K562 (cell line): ENCODE data around the gene PHYKPL. TPM values are rescaled to one million over a fixed set of nuclear protein-coding genes. Genes with fewer than 3 reads are reported as not detected.

ENCODE experiments used
- ATAC-seq: fragments of 200-7000 bp; cut with Tn5 transposase; 3 replicates; pipeline ENCODE4 v1.9.1; 2020; ENCODE audit warnings: moderate library complexity
- BruUV-seq: library from RNA; stranded (reverse); fragments of 400-500 nt; replicated peaks from 2 replicates; lab custom pipeline; 2021; lab: Mats Ljungman, UMichigan
- CTCF ChIA-PET: fragments of 300-600 bp; formaldehyde crosslinking; extraction: SDS; loops from one replicate; lab custom pipeline; 2021; ENCODE audit warnings: low intra/inter-chr PET ratio; lab: Yijun Ruan, JAX
- POLR2A ChIA-PET: fragments of 300-600, 350-650 bp; sonication (Branson Sonifier 250); formaldehyde crosslinking; extraction: SDS; loops from one replicate; lab custom pipeline; 2021; ENCODE audit warnings: antibody characterized with exemption, inconsistent platforms; lab: Yijun Ruan, JAX
- DNase-seq, 4 experiments: peaks; one replicate each; pipeline versions ENCODE4 v3.0.0 to v3.0.0-alpha.2; 2011 to 2018; ENCODE audit warnings: low spot score in 3 of 4, mixed read lengths in 3 of 4; ENCODE audit errors: extremely low read depth in 1 of 4
- FAIRE-seq: peaks from 2 replicates; lab custom pipeline; 2011; peaks lifted over from hg19 to GRCh38; lab: Jason Lieb, UNC
- H2AFZ ChIP-seq: 2 replicates; pipeline ENCODE4 v1.6.0; 2011; ENCODE audit warnings: low read depth, low read length, control low read depth, inconsistent platforms
- H3K27ac ChIP-seq: fragments of 200-600 bp; 3 replicates; pipeline ENCODE4 v1.8.0; 2011; ENCODE audit warnings: low read depth, mild to moderate bottlenecking, control low read depth, inconsistent platforms, low read length, moderate library complexity, mixed read lengths; ENCODE audit errors: extremely low read depth
- H3K27me3 ChIP-seq, 2 experiments: fragments of 300-600 bp in 1 of 2; 2 replicates in 1 of 2; 3 replicates in 1 of 2; pipeline versions ENCODE4 v1.6.0 to v1.8.0; 2011; ENCODE audit warnings: inconsistent platforms in 2 of 2, low read length in 2 of 2, mild to moderate bottlenecking in 1 of 2, mixed read lengths in 1 of 2, moderate library complexity in 1 of 2; ENCODE audit not compliant: control insufficient read depth in 2 of 2, insufficient read depth in 2 of 2
- H3K36me3 ChIP-seq: fragments of 300-600 bp; 3 replicates; pipeline ENCODE4 v1.8.0; 2011; ENCODE audit warnings: mild to moderate bottlenecking, low read length, inconsistent platforms; ENCODE audit not compliant: control insufficient read depth, insufficient read depth
- H3K4me1 ChIP-seq, 2 experiments: fragments of 200-600 bp in 1 of 2; replicated peaks in 1 of 2; 2 replicates in 1 of 2; 3 replicates in 1 of 2; pipeline versions ENCODE4 v1.5.1 to v1.8.0; 2011; ENCODE audit warnings: inconsistent platforms in 2 of 2, low read length in 2 of 2, mild to moderate bottlenecking in 1 of 2, mixed read lengths in 1 of 2, moderate library complexity in 1 of 2; ENCODE audit not compliant: control insufficient read depth in 2 of 2, insufficient read depth in 2 of 2
- H3K4me2 ChIP-seq: 2 replicates; pipeline ENCODE4 v1.6.1; 2011; ENCODE audit warnings: low read length, control low read depth, inconsistent platforms, mixed read lengths; ENCODE audit not compliant: insufficient read depth
- H3K4me3 ChIP-seq: fragments of 200-600 bp; sonication (generic), shearing (Covaris generic); 2 replicates; pipeline ENCODE4 v1.5.1; 2016; ENCODE audit warnings: control low read depth, inconsistent platforms
- H3K79me2 ChIP-seq: fragments of 200-600 bp; 3 replicates; pipeline ENCODE4 v1.8.0; 2011; ENCODE audit warnings: low read length, inconsistent platforms; ENCODE audit not compliant: control insufficient read depth, insufficient read depth
- H3K9ac ChIP-seq, 2 experiments: 2 replicates each; pipeline versions ENCODE4 v1.6.0 to v1.6.1; 2011; ENCODE audit warnings: low read depth in 2 of 2, low read length in 2 of 2, control low read depth in 1 of 2, inconsistent platforms in 1 of 2, mild to moderate bottlenecking in 1 of 2, mixed read lengths in 1 of 2; ENCODE audit not compliant: insufficient read depth in 1 of 2
- H3K9me1 ChIP-seq: one replicate; pipeline ENCODE4 v1.6.0; 2011; ENCODE audit warnings: inconsistent platforms, mild to moderate bottlenecking, low read length, moderate library complexity; ENCODE audit not compliant: control insufficient read depth, insufficient read depth
- H3K9me3 ChIP-seq: replicated peaks from 2 replicates; pipeline ENCODE4 v1.5.1; 2011; ENCODE audit warnings: low read depth, low read length, inconsistent platforms; ENCODE audit not compliant: control insufficient read depth, insufficient read depth
- H4K20me1 ChIP-seq: replicated peaks from 2 replicates; pipeline ENCODE4 v1.6.1; 2011; ENCODE audit warnings: low read length, inconsistent platforms, mixed read lengths; ENCODE audit not compliant: control insufficient read depth, insufficient read depth
- POLR2G ChIP-seq: fragments of 200-400 bp; formaldehyde crosslinking; IDR thresholded peaks from 2 replicates; pipeline ENCODE4 v1.6.1; 2017; ENCODE audit warnings: low read depth, mild to moderate bottlenecking, antibody characterized with exemption, low read length, moderate library complexity
- RBFOX2 ChIP-seq: fragments of 200-400 bp; formaldehyde crosslinking; IDR thresholded peaks from 2 replicates; pipeline ENCODE4 v1.6.1; 2017; ENCODE audit warnings: low read depth, mild to moderate bottlenecking, low read length, moderate library complexity
- SRF ChIP-seq, 2 experiments: fragments of 250-450, 450-650 bp in 1 of 2; sonication (Bioruptor Pico) in 1 of 2; sonication (generic) in 1 of 2; formaldehyde crosslinking; IDR thresholded peaks; 2 replicates each; pipeline versions ENCODE4 v1.5.0 to v1.5.1; 2020 to 2022; ENCODE audit warnings: mild to moderate bottlenecking in 1 of 2, missing genetic modification reagents in 1 of 2
- TFAP4 ChIP-seq: sonication (generic); formaldehyde crosslinking; IDR thresholded peaks from 2 replicates; pipeline ENCODE4 v1.8.0; 2022; ENCODE audit warnings: missing genetic modification reagents, mild to moderate bottlenecking, moderate library complexity, borderline replicate concordance
- TRIM28 ChIP-seq: fragments of 450-650 bp; IDR thresholded peaks from 2 replicates; pipeline ENCODE4 v1.6.1; 2017
- ZBTB2 ChIP-seq: fragments of 450-650 bp; IDR thresholded peaks from 2 replicates; pipeline ENCODE4 v1.6.1; 2016; ENCODE audit warnings: antibody characterized with exemption
- WGBS: fragments of 100-300 bp; shearing (Covaris generic); methylation state at CpG from one replicate; pipeline ENCODE4 v1.1.6; 2016; ENCODE audit warnings: low coverage, mixed read lengths; ENCODE audit not compliant: insufficient coverage; ENCODE audit errors: missing lambda C conversion rate; 5-methylcytosine and 5-hydroxymethylcytosine counted together
- in situ Hi-C: fragments of 300-500 bp; cut with MboI; formaldehyde crosslinking; loops from 4 replicates; pipeline ENCODE4 v1.15.0; 2018; ENCODE audit warnings: inconsistent platforms, mixed read lengths
- intact Hi-C: fragments of 100-400 bp; cut with micrococcal nuclease; formaldehyde crosslinking; loops from 2 replicates; pipeline ENCODE4 v1.14.2; 2022
- polyA plus RNA-seq, 8 experiments: library from polyadenylated mRNA; depleted of rRNA in 4 of 8; stranded (reverse) in 5 of 8; unstranded in 3 of 8; fragments of >200 nt; fragmentation: Nextera tagmentation in 2 of 8; fragmentation: Illumina TruSeq in 1 of 8; extraction: Ambion mirVana in 2 of 8; extraction: Trizol in 1 of 8; gene quantifications; 2 replicates each; pipeline versions ENCODE4 v1.2.1 to v1.2.3, GENCODE V29; 2011 to 2014; ENCODE audit warnings: inconsistent platforms in 1 of 8, missing spikeins in 1 of 8
- total RNA-seq, 7 experiments: library from RNA; depleted of rRNA in 6 of 7; stranded (reverse); fragments of >200 nt in 6 of 7; fragmentation: Illumina TruSeq in 2 of 7; extraction: Trizol in 2 of 7; gene quantifications; 2 replicates each; pipeline versions ENCODE4 v1.2.1 to v1.2.3, GENCODE V29; 2011 to 2021; ENCODE audit warnings: low replicate concordance in 1 of 7

Gene PHYKPL
- total and polyA plus RNA-seq, 9 of the 15 experiments (the other 6 are each of a cell fraction or from before 2014, with no cell fraction given) = 4.7 to 34.7 (median 18.6) TPM

- Histone ChIP-seq H3K9me1 (peaks cover 5% of the 10 kb centered on the region), H3K27ac (no peak overlapping the region), H3K27me3 (no peaks in the 10 kb centered on the region), H3K9me3 (no peaks in the 10 kb centered on the region), H3K4me2 (no peak overlapping the region), H3K36me3 (peaks cover 80% of the 10 kb centered on the region; the same call in 2 of the 3 replicates), H2AFZ (no peak overlapping the region), H3K4me1 (peaks cover 7 to 19% of the 10 kb centered on the region in 2 experiments; a peak in 3 of 5 replicates), H3K4me3 (no peak overlapping the region), H3K79me2 (no peaks in the 10 kb centered on the region), H3K9ac (no peak overlapping the region), H4K20me1 (peaks cover 11% of the 10 kb centered on the region)
- in situ Hi-C loops = no loop called here
- POLR2A ChIA-PET = no interaction called here
- ATAC-seq (no peak), FAIRE-seq (no peak), DNase-seq (no peak)
- TF ChIP-seq POLR2G (0 out of 2 replicates have a peak, but pooled peaks have one; percentile 30), TRIM28 (no peak), TFAP4 (CRISPR knock-in tag) (no peak), SRF (CRISPR knock-in tag; IDR thresholded peaks at IDR 0.05) (no peak), ZBTB2 (no peak), RBFOX2 (0 out of 2 replicates have a peak, but pooled peaks have one; percentile 22)
- 70% methylated on average over 5 of the region's 5 CpGs for WGBS
- intact Hi-C loops = no loop called here
- BruUV-seq = no TSS peak
- CTCF ChIA-PET = no interaction called here
Observed at GRCh38 chr5:178218237-178218776, 14.3 kb downstream of the PHYKPL start.
